Raji (cell line): Measurements from ENCODE around the gene CCDC88A.

Experiments used
- POLR2A ChIP-seq: IDR thresholded peaks from 2 replicates; pipeline ENCODE4 v1.6.1; 2011; ENCODE audit warnings: low read depth, low read length, control low read depth; ENCODE audit not compliant: insufficient read depth

CCDC88A gene

DNA sequence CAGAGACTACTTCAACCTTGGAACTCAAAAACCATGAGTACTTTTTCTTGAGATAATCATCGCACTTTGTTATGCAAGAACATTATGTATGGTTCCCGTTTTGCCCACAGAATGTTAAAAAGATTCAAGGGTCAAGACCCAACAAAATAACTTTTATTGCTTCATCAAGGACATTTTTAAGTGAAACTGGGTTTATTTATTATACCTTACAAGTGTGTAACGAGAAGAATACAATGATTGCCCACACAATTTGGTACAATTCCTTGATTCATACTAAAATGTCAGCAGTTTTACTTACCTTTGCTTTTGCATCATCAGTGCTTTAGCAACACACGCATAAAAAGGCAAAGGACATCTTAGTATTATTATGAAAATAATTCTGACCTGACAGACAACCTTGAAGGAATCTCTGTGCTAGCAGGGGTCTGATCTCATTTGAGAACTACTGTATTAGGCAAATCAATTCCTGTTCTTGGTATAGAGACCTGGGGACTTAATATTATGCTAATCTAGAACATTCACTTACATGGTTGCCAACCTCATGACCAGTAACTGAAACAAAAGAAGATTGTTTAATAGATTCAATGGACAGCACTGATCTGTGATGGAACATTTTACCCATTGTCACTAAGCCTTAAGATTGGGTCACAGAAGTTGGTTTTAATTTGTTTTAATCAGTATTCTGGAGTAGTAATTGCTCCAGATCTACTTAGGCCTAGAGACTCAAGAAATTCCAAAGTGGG is 16.2 kb downstream of the CCDC88A start:
- no peak for TF ChIP-seq POLR2A

DNA sequence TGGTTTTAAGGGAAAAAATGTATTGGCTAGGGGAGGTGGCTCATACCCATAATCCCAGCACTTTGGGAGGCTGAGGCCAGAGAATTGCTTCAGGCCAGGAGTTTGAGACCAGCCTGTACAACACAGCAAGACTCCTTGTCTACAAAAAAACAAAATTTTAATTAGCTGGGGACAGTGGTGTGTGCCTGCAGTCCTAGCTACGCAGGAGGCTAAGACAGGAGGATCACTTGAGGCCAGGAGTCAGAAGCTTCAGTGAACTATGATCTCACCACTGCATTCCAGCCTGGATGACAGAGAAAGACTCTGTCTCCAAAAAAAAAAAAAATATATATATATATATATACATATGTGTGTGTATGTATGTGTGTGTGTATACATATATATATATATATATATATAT is 18.5 kb downstream of the CCDC88A start:
- TF ChIP-seq POLR2A = no peak

DNA sequence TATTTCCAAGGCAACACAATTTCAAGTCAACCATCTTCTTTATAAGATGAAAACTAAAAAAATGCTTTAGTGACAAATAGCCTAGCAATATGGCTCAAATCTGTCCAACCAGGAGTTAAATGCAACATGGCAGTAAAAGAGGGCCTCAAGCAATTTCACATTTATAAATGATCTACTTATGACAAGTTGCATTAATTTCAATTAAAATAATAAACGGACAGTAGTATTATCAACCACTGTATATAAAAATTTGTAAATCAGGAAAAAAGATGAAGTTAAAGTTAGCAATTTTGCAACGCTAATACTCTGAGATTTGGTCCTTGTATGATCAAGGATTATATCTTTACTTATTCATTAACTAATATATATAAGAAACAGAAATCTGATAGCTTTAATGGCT is 19.3 kb downstream of the CCDC88A start:
- no peak for TF ChIP-seq POLR2A

DNA sequence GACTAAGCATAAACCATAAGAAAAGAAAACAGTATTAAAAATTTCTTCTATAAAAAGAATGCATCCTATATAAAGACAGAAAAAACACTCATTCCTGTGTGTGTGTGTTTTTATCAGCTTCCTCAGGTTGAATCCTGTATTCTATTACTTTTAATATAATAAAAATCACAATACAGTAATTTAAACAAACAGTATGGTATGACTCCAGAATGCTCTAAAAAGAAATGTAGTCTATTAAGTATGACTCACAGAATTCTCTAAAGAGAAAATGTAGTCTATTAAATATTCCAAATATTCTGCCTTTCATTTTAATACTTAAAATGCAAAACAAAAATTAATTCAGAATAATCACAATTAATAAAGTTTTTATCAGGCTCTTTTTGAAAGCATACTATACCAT is 19.8 kb downstream of the CCDC88A start:
- no peak for TF ChIP-seq POLR2A

DNA sequence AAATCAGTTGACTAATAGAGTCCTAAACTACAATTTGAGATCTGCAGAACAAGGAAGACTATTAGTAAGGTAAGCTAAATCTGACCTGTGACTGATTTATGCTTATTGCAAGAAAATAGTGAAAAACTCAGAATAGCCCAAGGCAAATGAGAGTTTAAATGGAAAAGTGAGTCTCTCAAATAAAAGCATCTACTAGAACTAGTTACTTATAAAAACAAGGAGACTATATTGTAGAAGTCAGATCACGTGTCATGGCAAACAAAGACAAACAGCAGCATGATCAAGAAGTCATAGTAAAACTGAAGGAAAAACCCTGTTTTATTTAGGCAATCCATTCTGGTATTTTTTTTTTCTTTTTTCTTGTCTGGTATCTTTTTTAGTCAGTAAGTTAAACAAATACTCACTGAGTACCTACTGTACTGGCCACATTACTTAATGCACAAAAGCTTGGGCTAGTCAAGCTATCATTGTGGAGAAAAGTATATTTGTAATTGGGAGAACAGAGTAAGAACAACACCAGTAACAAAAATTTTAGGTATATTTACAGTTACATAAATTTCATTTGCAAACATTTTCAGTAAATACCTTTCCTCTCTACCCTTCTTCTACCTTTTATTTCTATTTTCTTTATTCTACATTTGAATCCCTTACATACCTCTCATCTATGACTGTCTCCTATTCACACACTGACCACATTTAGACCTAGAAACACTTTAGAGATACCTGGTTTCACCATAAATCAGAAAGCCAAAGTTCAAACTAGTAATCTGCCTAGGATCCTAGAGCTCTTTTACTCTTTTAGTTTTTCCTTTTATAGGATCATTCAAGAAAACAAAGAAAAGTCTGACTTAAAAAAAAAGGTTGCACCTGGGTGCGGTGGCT is 23.7 kb downstream of the CCDC88A start:
- TF ChIP-seq POLR2A = no peak

DNA sequence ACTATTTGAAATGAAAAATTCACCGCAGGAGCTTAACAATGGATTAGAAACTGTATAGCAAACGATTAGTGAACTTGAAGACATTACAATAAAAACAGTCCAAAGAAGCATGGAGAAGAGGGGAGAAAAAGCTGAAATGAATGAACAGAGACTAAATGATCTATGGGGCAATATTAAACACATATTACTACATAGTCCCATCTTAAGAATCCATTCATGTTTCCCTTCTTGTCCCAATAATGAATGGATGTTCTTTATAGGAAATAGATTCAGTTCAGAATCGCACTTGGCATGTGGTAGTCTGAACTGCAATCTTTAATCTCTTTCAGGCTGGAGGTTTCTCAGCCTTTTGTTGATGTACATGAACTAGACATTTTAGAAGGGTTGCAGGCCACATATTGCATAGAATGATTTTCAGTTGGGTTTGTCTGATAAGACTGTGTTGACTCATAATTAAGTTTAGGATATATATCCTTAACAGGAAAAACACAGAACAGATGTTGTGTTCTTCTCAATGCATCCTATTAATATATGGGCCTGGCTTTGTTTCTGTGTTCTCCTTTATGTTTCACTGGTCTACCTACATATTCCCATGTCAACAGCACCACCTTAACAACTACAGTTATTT is 27.9 kb downstream of the CCDC88A start:
- no peak for TF ChIP-seq POLR2A

DNA sequence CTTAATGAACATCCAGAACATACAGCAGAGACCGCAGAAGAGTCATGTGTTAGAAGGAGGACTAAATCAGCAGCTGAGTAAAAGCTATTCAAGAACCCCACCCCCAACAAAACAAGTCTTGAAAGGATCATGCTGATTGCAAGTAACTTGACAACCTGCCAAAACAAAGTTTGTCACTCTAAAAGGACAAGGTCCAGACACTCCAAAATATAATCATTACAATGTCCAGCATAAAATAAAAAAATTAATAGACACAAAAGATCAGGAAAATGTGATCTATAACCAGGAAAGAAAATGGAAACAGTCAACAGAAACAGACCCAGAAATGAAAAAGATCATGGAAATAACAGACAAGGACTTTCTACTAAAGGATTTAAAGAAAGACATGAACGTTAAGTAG is 28.5 kb downstream of the CCDC88A start:
- no peak for TF ChIP-seq POLR2A

DNA sequence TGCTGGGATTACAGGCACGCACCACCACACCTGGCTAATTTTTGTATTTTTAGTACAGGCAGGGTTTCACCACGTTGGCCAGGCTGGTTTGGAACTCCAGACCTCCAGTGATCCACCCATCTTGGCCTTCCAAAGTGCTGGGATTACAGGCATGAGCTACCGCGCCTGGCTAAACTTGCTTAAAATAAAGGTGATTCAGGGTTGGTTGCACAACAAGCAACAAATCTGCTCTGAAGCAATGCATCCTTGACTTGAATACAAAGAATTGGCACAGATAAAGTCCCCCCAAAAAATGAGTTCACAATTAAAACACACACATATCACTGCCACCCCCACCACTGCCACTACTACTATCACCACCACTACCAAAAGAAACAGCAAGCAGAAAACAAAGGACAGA is 34.9 kb downstream of the CCDC88A start:
- no peak for TF ChIP-seq POLR2A

DNA sequence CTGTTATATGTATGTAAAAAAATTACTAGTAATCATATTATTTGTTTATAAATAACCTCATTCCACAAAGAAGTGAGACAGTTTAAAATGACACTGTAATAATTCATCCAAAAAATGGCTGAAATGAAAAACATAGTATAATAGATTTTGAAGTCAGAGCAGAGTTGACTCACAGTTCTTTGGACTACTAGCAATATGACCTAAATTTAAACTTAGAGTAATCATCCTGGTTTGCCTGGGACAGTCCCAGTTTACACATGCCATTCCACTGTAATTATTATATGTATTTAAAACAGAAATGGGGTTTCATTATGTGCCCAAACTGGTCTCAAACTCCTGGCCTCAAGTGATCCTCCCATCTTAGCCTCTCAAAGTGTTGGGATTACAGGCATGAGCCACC is 48.3 kb downstream of the CCDC88A start:
- no peak for TF ChIP-seq POLR2A

DNA sequence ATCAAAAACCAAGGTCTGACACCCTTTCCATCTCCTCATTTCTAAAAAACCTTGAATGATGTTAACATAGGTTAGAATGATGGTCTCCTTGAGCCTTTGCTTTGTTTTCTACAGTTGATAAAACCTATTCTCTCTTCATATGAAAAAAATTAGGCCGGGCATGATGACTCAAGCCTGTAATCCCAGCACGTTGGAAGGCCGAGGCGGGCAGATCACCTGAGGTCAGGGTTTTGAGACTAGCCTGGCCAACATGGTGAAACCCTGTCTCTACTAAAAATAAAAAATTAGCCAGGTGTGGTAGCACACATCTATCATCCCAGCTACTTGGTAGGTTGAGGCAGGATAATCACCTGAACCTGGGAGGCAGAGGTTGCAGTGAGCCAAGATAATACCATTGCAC is 49.4 kb downstream of the CCDC88A start:
- no peak for TF ChIP-seq POLR2A

DNA sequence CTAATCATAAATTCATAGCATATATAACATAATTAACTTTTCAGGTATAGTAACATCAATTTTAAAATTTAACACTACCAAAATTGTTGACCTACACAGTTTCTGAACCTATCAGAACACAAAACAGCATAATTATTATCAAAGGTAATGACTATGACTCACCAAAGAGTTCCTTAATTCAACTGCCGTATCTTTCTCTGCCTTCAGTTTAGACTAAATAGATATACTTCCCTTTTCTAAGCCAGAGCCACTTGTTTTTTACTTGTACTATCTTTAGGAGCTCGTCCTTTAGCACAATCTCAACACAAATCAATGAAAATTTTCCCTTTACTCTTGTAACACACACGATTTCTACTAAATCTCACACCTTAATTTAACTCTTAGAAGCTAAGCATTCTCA is 54.4 kb downstream of the CCDC88A start:
- TF ChIP-seq POLR2A = no peak

DNA sequence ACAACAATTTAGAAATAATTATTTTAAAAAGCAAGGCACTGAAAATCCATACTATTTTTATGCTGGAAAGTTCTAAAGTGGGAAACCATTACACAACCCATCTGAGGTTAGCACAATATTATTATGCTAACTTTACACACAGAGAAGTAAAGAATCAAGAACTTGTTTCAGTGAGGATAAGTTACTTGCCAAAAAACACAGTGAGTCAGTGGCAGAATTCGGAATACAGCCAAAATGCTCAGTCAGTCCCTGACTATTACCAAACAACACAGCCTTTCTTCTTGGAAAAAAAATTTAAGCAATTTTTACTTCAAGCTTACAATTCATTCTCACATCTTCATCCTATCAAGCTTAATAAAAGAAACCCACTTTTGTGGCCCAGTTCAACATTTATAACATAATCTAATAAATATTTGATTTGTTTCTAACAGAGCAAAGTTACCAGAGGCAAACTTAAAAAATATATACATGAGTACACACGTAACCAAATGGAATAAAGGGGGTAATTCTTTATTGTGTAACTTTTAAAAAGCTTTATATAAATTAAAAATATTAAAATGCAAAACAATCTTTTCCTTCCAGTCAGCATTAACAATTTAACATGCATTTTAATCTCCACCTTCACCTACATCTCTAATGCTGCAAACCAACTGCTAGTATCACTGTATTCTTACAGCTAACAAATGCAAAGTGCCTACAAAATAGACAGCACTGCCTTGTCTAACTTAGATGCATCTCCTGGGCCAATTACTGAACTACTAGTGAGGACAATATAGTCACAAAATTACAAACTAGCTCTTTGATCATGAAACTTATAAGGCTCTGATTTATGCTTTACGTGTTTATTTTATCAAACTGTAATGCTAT is 55.2 kb downstream of the CCDC88A start:
- 0 out of 2 replicates have a peak, but pooled peaks have one; percentile 19 for TF ChIP-seq POLR2A

DNA sequence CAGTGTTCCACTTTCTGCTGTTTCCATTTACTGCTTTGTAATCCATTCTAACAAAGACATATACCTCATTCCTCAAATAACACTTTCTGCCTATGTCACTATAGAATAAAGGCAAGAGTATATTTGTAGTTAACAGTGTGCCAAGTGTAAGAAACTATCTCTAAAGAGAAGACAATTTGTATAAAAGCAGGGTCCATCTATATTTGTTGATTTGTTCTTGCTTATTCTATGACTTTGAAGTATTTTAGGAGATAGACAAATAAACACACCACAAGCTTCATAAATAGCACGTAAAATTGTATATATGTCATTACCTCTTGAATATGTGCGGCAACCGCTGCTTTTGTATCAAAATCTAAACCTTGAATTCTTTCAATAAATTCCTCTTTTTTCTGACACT is 56.0 kb downstream of the CCDC88A start:
- TF ChIP-seq POLR2A = no peak

DNA sequence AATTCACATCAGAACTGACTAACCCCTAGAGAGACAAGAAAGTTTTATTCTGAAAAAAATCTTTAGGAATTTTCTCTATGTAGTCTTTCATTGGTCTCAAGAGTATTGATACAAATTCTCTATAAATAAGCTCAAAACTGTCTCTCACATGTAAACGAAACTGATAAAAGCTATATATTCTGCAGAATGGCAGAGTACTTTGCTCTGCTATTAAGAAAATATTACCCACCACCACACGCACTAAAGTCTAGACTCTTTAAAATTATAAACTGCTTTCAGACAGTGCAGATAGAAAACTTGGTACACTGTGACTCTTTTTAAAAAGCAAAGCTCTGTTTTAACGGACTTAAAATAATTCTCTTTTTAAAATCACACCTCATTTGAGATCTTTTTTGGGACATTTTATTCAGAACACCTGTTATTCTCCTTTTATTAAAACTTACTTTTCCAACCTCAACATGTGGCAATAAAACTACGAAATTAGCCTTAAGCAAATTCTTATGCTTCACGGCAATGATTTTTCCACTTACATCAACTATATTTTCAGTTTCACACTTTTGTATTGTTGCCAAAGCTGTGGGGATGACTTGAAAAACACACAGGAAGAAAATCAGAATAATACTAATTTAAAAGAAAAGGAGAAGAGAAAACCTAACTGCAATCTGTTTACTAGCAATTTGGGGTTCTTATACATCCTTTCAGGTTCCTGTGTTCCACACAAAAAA is 58.0 kb downstream of the CCDC88A start:
- TF ChIP-seq POLR2A = no peak

DNA sequence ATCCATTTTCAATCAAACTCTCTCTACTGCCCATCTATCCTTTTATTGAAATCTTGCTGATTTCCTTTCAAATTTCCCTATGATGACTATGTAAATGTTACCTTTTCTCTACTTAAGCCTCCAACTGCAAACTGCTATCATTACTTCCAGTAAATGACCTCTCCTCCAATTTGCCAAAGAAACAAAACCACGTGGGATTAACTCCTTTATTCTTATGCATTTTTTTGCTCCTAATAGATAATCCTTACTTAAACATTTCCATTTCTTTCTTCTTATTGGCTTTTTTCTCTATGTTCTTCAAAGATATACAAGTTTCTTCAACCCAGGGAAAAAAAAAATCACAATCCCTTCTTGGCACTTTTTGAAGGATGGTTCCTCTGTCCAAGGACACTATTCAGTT is 61.2 kb downstream of the CCDC88A start:
- no peak for TF ChIP-seq POLR2A

DNA sequence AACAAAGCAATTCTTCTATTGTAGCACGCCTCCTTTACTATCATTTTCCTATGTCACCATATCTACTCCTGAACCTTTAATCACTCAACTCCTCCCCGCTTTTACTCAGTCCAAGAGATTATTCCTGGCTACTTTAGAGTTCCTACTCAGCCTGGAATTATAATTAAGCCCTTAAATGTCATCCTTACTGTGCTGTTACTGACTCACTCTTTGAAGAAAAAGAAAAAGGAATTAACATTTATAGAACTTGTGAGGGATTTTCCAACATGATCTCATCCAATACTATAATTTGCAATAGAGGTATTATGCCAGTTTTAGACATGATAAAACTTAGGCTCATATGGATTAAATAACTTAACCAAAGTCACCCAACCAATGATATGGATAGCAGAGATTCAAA is 61.7 kb downstream of the CCDC88A start:
- TF ChIP-seq POLR2A = no peak
